HCT116 (cell line): ENCODE results near the gene KCND3. TPM values are rescaled to one million over a fixed set of nuclear protein-coding genes. Genes with fewer than 3 reads are reported as not detected.

Experiments used
- ATAC-seq: fragments of 200-7000 bp; cut with Tn5 transposase; 2 replicates; pipeline ENCODE4 v1.9.1; 2020; ENCODE audit warnings: mild to moderate bottlenecking, moderate library complexity
- BruUV-seq: library from RNA; stranded (reverse); fragments of 400-500 nt; replicated peaks from 2 replicates; lab custom pipeline; 2021; lab: Mats Ljungman, UMichigan
- CTCF ChIA-PET: fragments of 300-600 bp; sonication (Branson Sonifier 250); formaldehyde crosslinking; loops from one replicate; lab custom pipeline; 2021; ENCODE audit warnings: antibody characterized with exemption; lab: Charles Lee
- POLR2A ChIA-PET: fragments of 300-600, 350-600 bp; sonication (Branson Sonifier 250); formaldehyde crosslinking; loops from one replicate; lab custom pipeline; 2021; ENCODE audit warnings: antibody characterized with exemption; lab: Charles Lee
- RAD21 ChIA-PET, 2 experiments: fragments of 300-600 bp; sonication (Branson Sonifier 250); formaldehyde crosslinking; loops; one replicate each; lab custom pipeline; 2023; ENCODE audit warnings: low total read pairs in 2 of 2; ENCODE audit not compliant: uncharacterized antibody in 2 of 2, unreplicated experiment in 2 of 2, low non-redundant PET in 1 of 2; lab: Charles Lee
- DNase-seq: peaks from one replicate; pipeline ENCODE4 v3.0.0-alpha.2; 2010; ENCODE audit warnings: low read depth, low spot score
- H2AFZ ChIP-seq: fragments of 200-600 bp; shearing (Covaris generic), sonication (generic); 2 replicates; pipeline ENCODE4 v1.6.1; 2017; ENCODE audit warnings: low read depth, mixed run types, mixed read lengths, antibody characterized with exemption, low read length; ENCODE audit not compliant: poor library complexity, severe bottlenecking
- H3K27ac ChIP-seq: 2 replicates; pipeline ENCODE4 v1.5.1; 2012; ENCODE audit warnings: low read depth, low read length
- H3K27me3 ChIP-seq: fragments of 200-600 bp; sonication (generic); 2 replicates; pipeline ENCODE4 v1.6.1; 2016; ENCODE audit warnings: mixed run types, low read length, mixed read lengths; ENCODE audit not compliant: insufficient read depth
- H3K36me3 ChIP-seq, 2 experiments: fragments of 200-500 bp in 1 of 2; fragments of 200-600 bp in 1 of 2; sonication (Bioruptor generic) in 1 of 2; sonication (generic) in 1 of 2; 2 replicates each; pipeline versions ENCODE4 v1.5.1 to v1.6.1; 2014 to 2016; ENCODE audit warnings: low read length in 2 of 2, inconsistent platforms in 1 of 2, mixed read lengths in 1 of 2, mixed run types in 1 of 2; ENCODE audit not compliant: insufficient read depth in 2 of 2, control insufficient read depth in 1 of 2
- H3K4me1 ChIP-seq, 2 experiments: fragments of 200-600 bp in 1 of 2; sonication (generic) in 1 of 2; 2 replicates each; pipeline versions ENCODE4 v1.5.1 to v1.6.1; 2012 to 2017; ENCODE audit warnings: low read length in 2 of 2, inconsistent platforms in 1 of 2, mild to moderate bottlenecking in 1 of 2, mixed read lengths in 1 of 2, mixed run types in 1 of 2, moderate library complexity in 1 of 2; ENCODE audit not compliant: insufficient read depth in 2 of 2, control insufficient read depth in 1 of 2
- H3K4me2 ChIP-seq: fragments of 200-600 bp; sonication (generic); 2 replicates; pipeline ENCODE4 v1.6.1; 2017; ENCODE audit warnings: mixed run types, low read length, mixed read lengths
- H3K4me3 ChIP-seq, 2 experiments: fragments of 200-600 bp in 1 of 2; sonication (generic) in 1 of 2; replicated peaks in 1 of 2; 2 replicates each; pipeline ENCODE4 v1.5.1; 2011 to 2016; ENCODE audit warnings: low read length in 2 of 2, control low read depth in 1 of 2, low read depth in 1 of 2, mild to moderate bottlenecking in 1 of 2, mixed read lengths in 1 of 2, mixed run types in 1 of 2
- H3K79me2 ChIP-seq: fragments of 200-600 bp; sonication (generic); 2 replicates; pipeline ENCODE4 v1.6.1; 2017; ENCODE audit warnings: mild to moderate bottlenecking, mixed run types, low read length, moderate library complexity, mixed read lengths; ENCODE audit not compliant: insufficient read depth
- H3K9ac ChIP-seq: fragments of 200-600 bp; sonication (generic); 2 replicates; pipeline ENCODE4 v1.6.1; 2016; ENCODE audit warnings: low read length, mixed read lengths
- H3K9me2 ChIP-seq: fragments of 200-600 bp; sonication (generic), shearing (Covaris generic); 2 replicates; pipeline ENCODE4 v1.6.1; 2017; ENCODE audit warnings: mixed run types, mild to moderate bottlenecking, moderate library complexity; ENCODE audit not compliant: insufficient read depth
- H3K9me3 ChIP-seq, 2 experiments: fragments of 200-500 bp in 1 of 2; fragments of 200-600 bp in 1 of 2; sonication (Bioruptor generic) in 1 of 2; sonication (generic) in 1 of 2; 2 replicates each; pipeline ENCODE4 v1.6.1; 2014 to 2017; ENCODE audit warnings: low read length in 2 of 2, mixed read lengths in 2 of 2, inconsistent platforms in 1 of 2, low read depth in 1 of 2, mild to moderate bottlenecking in 1 of 2, mixed run types in 1 of 2, moderate library complexity in 1 of 2; ENCODE audit not compliant: control insufficient read depth in 1 of 2, insufficient read depth in 1 of 2
- H4K20me1 ChIP-seq: fragments of 200-600 bp; sonication (generic), shearing (Covaris generic); 2 replicates; pipeline ENCODE4 v1.6.1; 2017; ENCODE audit warnings: mixed run types, mild to moderate bottlenecking, moderate library complexity; ENCODE audit not compliant: insufficient read depth
- CBX3 ChIP-seq: IDR thresholded peaks from 2 replicates; pipeline ENCODE4 v1.6.1; 2012; ENCODE audit warnings: low read depth
- CEBPB ChIP-seq: IDR thresholded peaks from 2 replicates; pipeline ENCODE4 v1.6.1; 2012; ENCODE audit warnings: low read depth
- EGR1 ChIP-seq: IDR thresholded peaks from 2 replicates; pipeline ENCODE4 v1.6.1; 2012; ENCODE audit warnings: low read depth
- EZH2phosphoT487 ChIP-seq: fragments of 200-600 bp; IDR thresholded peaks from 2 replicates; pipeline ENCODE4 v1.6.1; 2018; ENCODE audit warnings: antibody characterized with exemption, borderline replicate concordance
- FOSL1 ChIP-seq: IDR thresholded peaks from 2 replicates; pipeline ENCODE4 v1.6.1; 2012; ENCODE audit warnings: low read depth
- JUND ChIP-seq: IDR thresholded peaks from 2 replicates; pipeline ENCODE4 v1.6.1; 2012
- POLR2A ChIP-seq: IDR thresholded peaks from 2 replicates; pipeline ENCODE4 v1.7.0; 2011; ENCODE audit warnings: borderline replicate concordance; ENCODE audit not compliant: insufficient read depth, insufficient read length; ENCODE audit errors: extremely low read depth
- RAD21 ChIP-seq: IDR thresholded peaks from 2 replicates; pipeline ENCODE4 v1.6.1; 2012; ENCODE audit warnings: low read depth, mild to moderate bottlenecking
- SP1 ChIP-seq: IDR thresholded peaks from 2 replicates; pipeline ENCODE4 v1.6.1; 2012; ENCODE audit warnings: low read depth
- YY1 ChIP-seq: IDR thresholded peaks from 2 replicates; pipeline ENCODE4 v1.6.1; 2011; ENCODE audit warnings: low read length, low read depth, moderate library complexity, mild to moderate bottlenecking; ENCODE audit not compliant: insufficient replicate concordance; ENCODE audit errors: extremely low read depth
- ZBTB33 ChIP-seq: IDR thresholded peaks from 2 replicates; pipeline ENCODE4 v1.6.1; 2011; ENCODE audit warnings: mild to moderate bottlenecking, low read length, moderate library complexity; ENCODE audit not compliant: insufficient replicate concordance; ENCODE audit errors: extremely low read depth
- ZNF274 ChIP-seq: fragments of 200-500 bp; sonication (Bioruptor generic); IDR thresholded peaks from 2 replicates; pipeline ENCODE4 v1.6.1; 2014; ENCODE audit warnings: mild to moderate bottlenecking, low read depth, low read length, inconsistent platforms
- intact Hi-C: fragments of 100-400 bp; cut with micrococcal nuclease; formaldehyde crosslinking; loops from 2 replicates; pipeline ENCODE4 v1.10.0; 2022
- total RNA-seq: library from RNA; stranded (reverse); gene quantifications from one replicate; pipeline ENCODE4 v1.2.1, GENCODE V29; 2021; ENCODE audit not compliant: unreplicated experiment
- TF ChIP-seq, protein P1 (sequence below): IDR thresholded peaks from 2 replicates; pipeline ENCODE4 v1.6.1; 2012
- TF ChIP-seq, protein P2 (sequence below): IDR thresholded peaks from 2 replicates; pipeline ENCODE4 v1.6.1; 2012; ENCODE audit warnings: low read depth
- TF ChIP-seq, protein P3 (sequence below): IDR thresholded peaks from 2 replicates; pipeline ENCODE4 v1.6.1; 2012

KCND3 gene
- total RNA-seq, 1 experiment from 2014 or later: 0.44 TPM

DNA sequence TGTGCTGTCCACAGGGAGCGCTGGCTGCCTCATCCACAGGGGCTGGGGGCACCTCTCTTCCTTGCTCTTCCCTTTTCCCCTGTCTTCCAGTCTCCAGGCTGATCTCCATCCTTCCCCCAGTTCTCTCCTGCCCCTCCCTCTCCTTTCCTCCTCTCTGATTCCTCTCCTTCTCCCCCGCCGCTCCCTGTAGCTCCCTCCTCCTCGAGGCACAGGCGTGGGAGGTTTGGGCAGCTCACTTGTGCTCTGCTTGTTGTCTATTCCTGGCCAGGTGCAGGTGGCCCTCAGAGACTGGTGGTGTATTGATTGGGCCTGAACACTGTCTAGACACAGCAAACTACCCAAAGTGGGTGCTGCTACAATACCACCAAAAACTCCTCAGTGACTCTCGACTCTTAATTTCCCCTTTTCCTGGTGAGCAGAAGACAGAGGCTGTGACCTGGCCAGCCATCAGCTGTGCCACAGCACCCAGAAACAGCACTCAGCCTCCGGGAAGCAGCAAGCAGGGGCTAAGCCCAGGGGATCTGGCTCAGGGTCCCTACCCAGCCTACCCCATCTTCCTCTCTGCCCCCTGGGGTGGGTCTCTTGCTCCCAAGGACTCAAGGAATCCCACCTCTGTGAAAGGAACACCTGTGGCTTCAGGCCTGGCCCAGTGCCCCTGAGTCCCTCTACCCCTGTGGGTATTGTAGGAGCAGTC lies 140.5 kb downstream of the KCND3 start:
- H3K36me3 ChIP-seq: no peaks in the 10 kb centered on the region
- ChIA-PET CTCF (no interaction called here), POLR2A (no interaction called here), RAD21 (no interaction called here)
- H2AFZ ChIP-seq: no peak overlapping the region
- ATAC-seq: no peak
- H3K9ac ChIP-seq: no peak overlapping the region
- H3K4me3 ChIP-seq: no peak overlapping the region
- H3K27me3 ChIP-seq: peaks cover 81% of the 10 kb centered on the region
- TF ChIP-seq FOSL1: no peak
- TF ChIP-seq CBX3: no peak
- TF ChIP-seq YY1: no peak
- TF ChIP-seq RAD21: no peak
- no peak for TF ChIP-seq ZNF274
- TF ChIP-seq EZH2phosphoT487: no peak
- no peak for TF ChIP-seq CEBPB
- TF ChIP-seq, protein P1, sequence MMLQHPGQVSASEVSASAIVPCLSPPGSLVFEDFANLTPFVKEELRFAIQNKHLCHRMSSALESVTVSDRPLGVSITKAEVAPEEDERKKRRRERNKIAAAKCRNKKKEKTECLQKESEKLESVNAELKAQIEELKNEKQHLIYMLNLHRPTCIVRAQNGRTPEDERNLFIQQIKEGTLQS: no peak
- TF ChIP-seq SP1: no peak
- no peak for TF ChIP-seq POLR2A
- intact Hi-C loops: no loop called here
- no TSS peak for BruUV-seq
- no peak overlapping the region for H3K4me2 ChIP-seq
- H3K4me1 ChIP-seq: no peaks in the 10 kb centered on the region
- no peaks in the 10 kb centered on the region for H3K79me2 ChIP-seq
- H3K27ac ChIP-seq: no peak overlapping the region
- no peaks in the 10 kb centered on the region for H3K9me3 ChIP-seq
- no peaks in the 10 kb centered on the region for H4K20me1 ChIP-seq
- DNase-seq: no peak
- no peaks in the 10 kb centered on the region for H3K9me2 ChIP-seq

- H3K9me2 ChIP-seq: no peaks in the 10 kb centered on the region
- H3K4me3 ChIP-seq: no peak overlapping the region
- no peaks in the 10 kb centered on the region for H3K36me3 ChIP-seq
- no peaks in the 10 kb centered on the region for H3K4me1 ChIP-seq
- BruUV-seq: no TSS peak
- ChIA-PET RAD21 (no interaction called here), CTCF (no interaction called here), POLR2A (no interaction called here)
- intact Hi-C loops: no loop called here
- H3K27ac ChIP-seq: no peak overlapping the region
- H3K9ac ChIP-seq: no peak overlapping the region
- no peak overlapping the region for H2AFZ ChIP-seq
- no peak for ATAC-seq
- H3K27me3 ChIP-seq: peaks cover 73% of the 10 kb centered on the region
- H3K4me2 ChIP-seq: no peak overlapping the region
- no peaks in the 10 kb centered on the region for H3K79me2 ChIP-seq
- H3K9me3 ChIP-seq: no peaks in the 10 kb centered on the region
- no peaks in the 10 kb centered on the region for H4K20me1 ChIP-seq
- no peak for DNase-seq
- TF ChIP-seq ZBTB33 (no peak), CEBPB (no peak), JUND (no peak), POLR2A (no peak), EGR1 (no peak)
- TF ChIP-seq, protein P2, sequence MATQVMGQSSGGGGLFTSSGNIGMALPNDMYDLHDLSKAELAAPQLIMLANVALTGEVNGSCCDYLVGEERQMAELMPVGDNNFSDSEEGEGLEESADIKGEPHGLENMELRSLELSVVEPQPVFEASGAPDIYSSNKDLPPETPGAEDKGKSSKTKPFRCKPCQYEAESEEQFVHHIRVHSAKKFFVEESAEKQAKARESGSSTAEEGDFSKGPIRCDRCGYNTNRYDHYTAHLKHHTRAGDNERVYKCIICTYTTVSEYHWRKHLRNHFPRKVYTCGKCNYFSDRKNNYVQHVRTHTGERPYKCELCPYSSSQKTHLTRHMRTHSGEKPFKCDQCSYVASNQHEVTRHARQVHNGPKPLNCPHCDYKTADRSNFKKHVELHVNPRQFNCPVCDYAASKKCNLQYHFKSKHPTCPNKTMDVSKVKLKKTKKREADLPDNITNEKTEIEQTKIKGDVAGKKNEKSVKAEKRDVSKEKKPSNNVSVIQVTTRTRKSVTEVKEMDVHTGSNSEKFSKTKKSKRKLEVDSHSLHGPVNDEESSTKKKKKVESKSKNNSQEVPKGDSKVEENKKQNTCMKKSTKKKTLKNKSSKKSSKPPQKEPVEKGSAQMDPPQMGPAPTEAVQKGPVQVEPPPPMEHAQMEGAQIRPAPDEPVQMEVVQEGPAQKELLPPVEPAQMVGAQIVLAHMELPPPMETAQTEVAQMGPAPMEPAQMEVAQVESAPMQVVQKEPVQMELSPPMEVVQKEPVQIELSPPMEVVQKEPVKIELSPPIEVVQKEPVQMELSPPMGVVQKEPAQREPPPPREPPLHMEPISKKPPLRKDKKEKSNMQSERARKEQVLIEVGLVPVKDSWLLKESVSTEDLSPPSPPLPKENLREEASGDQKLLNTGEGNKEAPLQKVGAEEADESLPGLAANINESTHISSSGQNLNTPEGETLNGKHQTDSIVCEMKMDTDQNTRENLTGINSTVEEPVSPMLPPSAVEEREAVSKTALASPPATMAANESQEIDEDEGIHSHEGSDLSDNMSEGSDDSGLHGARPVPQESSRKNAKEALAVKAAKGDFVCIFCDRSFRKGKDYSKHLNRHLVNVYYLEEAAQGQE: no peak
- TF ChIP-seq, protein P1: no peak
- TF ChIP-seq, protein P3, sequence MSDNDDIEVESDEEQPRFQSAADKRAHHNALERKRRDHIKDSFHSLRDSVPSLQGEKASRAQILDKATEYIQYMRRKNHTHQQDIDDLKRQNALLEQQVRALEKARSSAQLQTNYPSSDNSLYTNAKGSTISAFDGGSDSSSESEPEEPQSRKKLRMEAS: no peak
Measured at GRCh38 chr1:111847466-111847865, 142.0 kb downstream of the KCND3 start.
